Fibroblast of lung (primary cell): ENCODE results near the gene TMEM205. TPM values are rescaled to one million over a fixed set of nuclear protein-coding genes. Genes with fewer than 3 reads are reported as not detected.

Experiments
- DNase-seq, 2 donors: peaks; one replicate each; pipeline versions ENCODE4 v3.0.0 to v3.0.0-alpha.2; 2010; ENCODE audit warnings: low read depth in 2 of 2
- H2AFZ ChIP-seq: 2 replicates; pipeline ENCODE4 v1.5.1; 2012; ENCODE audit warnings: low read length, control low read depth, inconsistent platforms
- H3K27ac ChIP-seq: 2 replicates; pipeline ENCODE4 v1.5.1; 2011; ENCODE audit warnings: low read length, control low read depth; ENCODE audit not compliant: insufficient read depth
- H3K27me3 ChIP-seq: 2 replicates; pipeline ENCODE4 v1.5.1; 2011; ENCODE audit warnings: mild to moderate bottlenecking, low read length; ENCODE audit not compliant: control insufficient read depth, insufficient read depth
- H3K36me3 ChIP-seq: 2 replicates; pipeline ENCODE4 v1.5.1; 2011; ENCODE audit warnings: low read length; ENCODE audit not compliant: control insufficient read depth, insufficient read depth
- H3K4me1 ChIP-seq: 2 replicates; pipeline ENCODE4 v1.5.1; 2011; ENCODE audit warnings: low read length; ENCODE audit not compliant: control insufficient read depth, insufficient read depth; ENCODE audit errors: extremely low read depth
- H3K4me2 ChIP-seq: 2 replicates; pipeline ENCODE4 v1.5.1; 2011; ENCODE audit warnings: low read length, control low read depth; ENCODE audit not compliant: insufficient read depth; ENCODE audit errors: extremely low read depth
- H3K4me3 ChIP-seq, 4 experiments: fragments of 200-600 bp in 1 of 4; sonication (generic) in 1 of 4; replicated peaks in 1 of 4; 2 replicates each; pipeline ENCODE4 v1.5.1; 2011 to 2016; ENCODE audit warnings: low read length in 4 of 4, low read depth in 3 of 4, mild to moderate bottlenecking in 3 of 4, control low read depth in 2 of 4, inconsistent platforms in 1 of 4, mixed read lengths in 1 of 4; ENCODE audit not compliant: insufficient read depth in 1 of 4; ENCODE audit errors: control extremely low read depth in 1 of 4
- H3K79me2 ChIP-seq: 2 replicates; pipeline ENCODE4 v1.5.1; 2012; ENCODE audit warnings: mild to moderate bottlenecking, low read length, inconsistent platforms; ENCODE audit not compliant: control insufficient read depth, insufficient read depth
- H3K9ac ChIP-seq: 2 replicates; pipeline ENCODE4 v1.5.1; 2011; ENCODE audit warnings: mild to moderate bottlenecking, low read length, control low read depth; ENCODE audit not compliant: insufficient read depth
- H3K9me3 ChIP-seq: 2 replicates; pipeline ENCODE4 v1.5.1; 2012; ENCODE audit warnings: low read depth, low read length; ENCODE audit not compliant: control insufficient read depth, insufficient read depth
- H4K20me1 ChIP-seq: 2 replicates; pipeline ENCODE4 v1.5.1; 2011; ENCODE audit warnings: low read length; ENCODE audit not compliant: control insufficient read depth, insufficient read depth; ENCODE audit errors: extremely low read depth
- CTCF ChIP-seq, 2 donors: IDR thresholded peaks in 1 of 2; conservative IDR thresholded peaks in 1 of 2; 1 replicate in 1 of 2; 2 replicates in 1 of 2; pipeline ENCODE4 v1.5.1; 2011 to 2012; ENCODE audit warnings: low read length in 2 of 2, control low read depth in 1 of 2, inconsistent platforms in 1 of 2, low read depth in 1 of 2, mild to moderate bottlenecking in 1 of 2
- EZH2 ChIP-seq: IDR thresholded peaks from 2 replicates; pipeline ENCODE4 v1.5.1; 2012; ENCODE audit warnings: low read length, control low read depth, mild to moderate bottlenecking; ENCODE audit errors: missing control alignments
- polyA plus RNA-seq, 2 donors: library from polyadenylated mRNA; depleted of rRNA in 1 of 2; stranded (reverse) in 1 of 2; unstranded in 1 of 2; fragments of >200 nt; gene quantifications; 2 replicates each; pipeline ENCODE4 v1.2.1, GENCODE V29; 2011 to 2012; ENCODE audit warnings: missing spikeins in 1 of 2
- total RNA-seq: library from RNA; depleted of rRNA; stranded (reverse); fragments of >200 nt; gene quantifications from 2 replicates; pipeline ENCODE4 v1.2.1, GENCODE V29; 2014

Gene TMEM205
- total and polyA plus RNA-seq, 2 donors (not counting 1 experiment from before 2014, with no cell fraction given) = 54.7 to 68.4 TPM

DNA sequence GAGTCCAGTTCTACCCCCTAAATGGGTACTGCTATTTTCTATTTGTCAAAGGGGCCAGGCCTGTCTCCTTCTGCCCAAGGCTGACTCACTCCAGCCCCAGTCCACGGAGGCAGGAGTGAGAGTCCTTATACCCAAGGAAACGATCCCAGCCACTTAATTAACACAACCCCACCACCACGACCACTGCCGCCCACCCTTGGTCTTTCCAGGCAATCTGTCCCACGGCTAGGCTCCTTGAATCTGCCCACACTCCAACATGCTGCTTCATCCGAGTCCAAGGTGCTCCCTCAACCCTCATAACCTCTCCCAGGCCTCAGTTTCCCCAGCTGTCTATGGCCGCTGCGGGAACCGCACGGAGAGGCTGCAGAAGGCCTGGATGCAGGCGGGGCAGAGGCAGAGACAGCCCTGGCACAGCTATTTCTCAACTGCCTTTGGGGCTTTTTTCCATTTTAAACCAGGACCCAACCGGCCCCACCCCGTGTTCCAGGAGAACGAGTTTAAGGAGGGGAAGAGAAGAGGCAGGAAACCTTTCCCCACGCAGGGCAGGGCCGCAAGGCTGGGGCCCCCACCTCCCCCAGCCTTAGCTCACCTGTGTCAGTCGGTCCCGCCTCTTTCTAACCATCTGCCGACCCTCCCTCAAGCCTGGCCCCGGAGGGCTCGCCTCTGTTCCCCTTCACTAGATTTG, 7.4 kb downstream of the TMEM205 start:
- H3K27ac ChIP-seq = no peak overlapping the region

GRCh38 chr19:11338121-11338520, 7.9 kb downstream of the TMEM205 start:
- Histone ChIP-seq H4K20me1 (no peaks in the 10 kb centered on the region), H3K9ac (no peak overlapping the region), H3K4me3 (no peak overlapping the region), H3K36me3 (peaks cover 5% of the 10 kb centered on the region), H2AFZ (no peak overlapping the region), H3K27me3 (no peaks in the 10 kb centered on the region), H3K27ac (no peak overlapping the region), H3K4me1 (peaks cover 3% of the 10 kb centered on the region), H3K79me2 (no peaks in the 10 kb centered on the region), H3K9me3 (no peaks in the 10 kb centered on the region), H3K4me2 (no peak overlapping the region)
- no peak for DNase-seq
- no peak for TF ChIP-seq CTCF (conservative IDR thresholded peaks at IDR 0.05 in 1 of 2, IDR thresholded peaks at IDR 0.05 in 1 of 2; ENCODE audit: low read depth in 1 of 2, low read length in 2 of 2)

More for the DNA sequence above, 7.4 kb downstream of the TMEM205 start:
- TF ChIP-seq EZH2 (no peak), CTCF (conservative IDR thresholded peaks at IDR 0.05 in 1 of 2, IDR thresholded peaks at IDR 0.05 in 1 of 2; ENCODE audit: low read depth in 1 of 2, low read length in 2 of 2) (no peak)
- H3K4me2 ChIP-seq = peak overlapping the region; percentile 83
- DNase-seq = no peak
- H4K20me1 ChIP-seq = no peaks in the 10 kb centered on the region
- H3K27me3 ChIP-seq = no peaks in the 10 kb centered on the region
- no peak overlapping the region for H3K9ac ChIP-seq
- peaks cover 5% of the 10 kb centered on the region for H3K36me3 ChIP-seq
- H3K4me1 ChIP-seq = peaks cover 6% of the 10 kb centered on the region
- H3K79me2 ChIP-seq = no peaks in the 10 kb centered on the region
- peak overlapping the region; percentile 43 to 68 (median 52) for H3K4me3 ChIP-seq
- H2AFZ ChIP-seq = no peak overlapping the region
- H3K9me3 ChIP-seq = no peaks in the 10 kb centered on the region

DNA sequence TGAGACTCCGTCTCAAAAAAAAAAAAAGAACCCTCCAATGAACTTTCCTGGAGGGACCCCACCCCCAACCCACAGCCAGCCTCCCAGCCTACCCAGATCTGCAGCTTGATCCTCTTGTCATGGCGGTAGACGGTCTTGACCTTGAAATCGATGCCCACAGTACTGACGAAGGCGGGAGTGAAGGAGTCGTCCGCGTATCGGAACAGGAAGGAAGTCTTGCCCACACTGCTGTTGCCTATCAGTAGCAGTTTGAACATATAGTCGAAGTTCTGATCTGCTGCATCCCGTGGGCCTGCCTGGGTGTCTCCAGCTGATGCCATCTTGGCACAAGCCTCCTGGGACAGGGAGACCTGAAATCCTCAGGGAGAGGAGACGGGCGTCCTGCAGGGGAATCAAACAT, 9.0 kb downstream of the TMEM205 start:
- Histone ChIP-seq H3K79me2 (no peaks in the 10 kb centered on the region), H3K27me3 (no peaks in the 10 kb centered on the region), H4K20me1 (no peaks in the 10 kb centered on the region), H3K4me1 (peaks cover 3% of the 10 kb centered on the region), H3K9ac (no peak overlapping the region), H2AFZ (no peak overlapping the region), H3K36me3 (peaks cover 5% of the 10 kb centered on the region), H3K4me3 (no peak overlapping the region), H3K9me3 (no peaks in the 10 kb centered on the region), H3K27ac (no peak overlapping the region), H3K4me2 (no peak overlapping the region)
- DNase-seq = no peak
- no peak for TF ChIP-seq EZH2
- no peak for TF ChIP-seq CTCF (conservative IDR thresholded peaks at IDR 0.05 in 1 of 2, IDR thresholded peaks at IDR 0.05 in 1 of 2; ENCODE audit: low read depth in 1 of 2, low read length in 2 of 2)
